MM.1S (cell line): ENCODE measurements around the gene CACNB3.

ENCODE experiments used
- CTCF ChIP-seq: fragments of 300-600 bp; sonication (generic); IDR thresholded peaks from 2 replicates; pipeline ENCODE4 v1.5.1; 2016; ENCODE audit warnings: antibody characterized with exemption, low read length, mixed read lengths
- EZH2 ChIP-seq: fragments of 300-600 bp; sonication (generic); optimal IDR thresholded peaks from 2 replicates; pipeline ENCODE3; 2017; ENCODE audit warnings: low read depth, mild to moderate bottlenecking, antibody characterized with exemption, low read length, mixed read lengths
- EZH2phosphoT487 ChIP-seq: fragments of 300-600 bp; sonication (generic); IDR thresholded peaks from 2 replicates; pipeline ENCODE4 v1.6.1; 2018; ENCODE audit warnings: antibody characterized with exemption, low read length

DNA sequence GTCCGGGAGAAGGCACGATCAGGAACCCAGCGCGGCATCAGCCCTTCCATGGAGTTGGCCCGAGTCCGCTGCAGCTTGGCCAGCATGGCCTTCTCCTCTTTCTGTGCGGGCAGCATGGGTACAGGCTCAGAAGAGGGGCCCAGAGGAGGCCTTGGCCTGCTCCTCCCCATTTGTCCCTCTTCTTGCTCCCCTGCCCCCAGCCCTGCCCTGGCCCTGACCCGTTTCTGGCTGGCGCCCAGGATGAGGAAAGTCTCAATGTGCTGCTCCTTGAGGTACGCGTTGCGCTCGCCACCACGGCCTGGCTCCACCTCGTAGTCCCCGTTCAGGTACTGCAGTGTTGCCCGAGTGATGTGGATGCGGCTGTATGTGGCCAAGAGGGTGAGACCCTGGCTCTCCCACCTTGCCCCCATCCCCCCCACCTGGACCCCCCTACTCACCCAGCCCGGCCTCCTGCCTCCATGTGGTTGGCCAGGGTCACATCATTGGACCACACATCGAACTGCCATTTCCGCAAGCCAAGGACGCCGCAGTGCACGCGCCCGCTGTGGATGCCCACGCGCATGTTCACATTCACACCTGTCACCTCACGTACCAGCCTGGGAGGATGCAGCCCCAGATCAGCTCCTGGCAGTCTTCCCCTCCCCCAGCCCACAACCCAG, 42.2 kb upstream of the CACNB3 start:
- TF ChIP-seq EZH2phosphoT487 = no peak
- TF ChIP-seq CTCF = no peak
- no peak for TF ChIP-seq EZH2
